Stimulated activated CD4-positive, alpha-beta T cell treated with anti-CD3 and anti-CD28 coated beads, Interleukin-4, amount 100 ng/mL, for 4 hours (primary cell): Measurements from ENCODE around the gene SMCHD1.

Experiments
- DNase-seq, 2 experiments: peaks; one replicate each; pipeline ENCODE4 v3.0.0-alpha.2; 2020

SMCHD1 gene

DNA sequence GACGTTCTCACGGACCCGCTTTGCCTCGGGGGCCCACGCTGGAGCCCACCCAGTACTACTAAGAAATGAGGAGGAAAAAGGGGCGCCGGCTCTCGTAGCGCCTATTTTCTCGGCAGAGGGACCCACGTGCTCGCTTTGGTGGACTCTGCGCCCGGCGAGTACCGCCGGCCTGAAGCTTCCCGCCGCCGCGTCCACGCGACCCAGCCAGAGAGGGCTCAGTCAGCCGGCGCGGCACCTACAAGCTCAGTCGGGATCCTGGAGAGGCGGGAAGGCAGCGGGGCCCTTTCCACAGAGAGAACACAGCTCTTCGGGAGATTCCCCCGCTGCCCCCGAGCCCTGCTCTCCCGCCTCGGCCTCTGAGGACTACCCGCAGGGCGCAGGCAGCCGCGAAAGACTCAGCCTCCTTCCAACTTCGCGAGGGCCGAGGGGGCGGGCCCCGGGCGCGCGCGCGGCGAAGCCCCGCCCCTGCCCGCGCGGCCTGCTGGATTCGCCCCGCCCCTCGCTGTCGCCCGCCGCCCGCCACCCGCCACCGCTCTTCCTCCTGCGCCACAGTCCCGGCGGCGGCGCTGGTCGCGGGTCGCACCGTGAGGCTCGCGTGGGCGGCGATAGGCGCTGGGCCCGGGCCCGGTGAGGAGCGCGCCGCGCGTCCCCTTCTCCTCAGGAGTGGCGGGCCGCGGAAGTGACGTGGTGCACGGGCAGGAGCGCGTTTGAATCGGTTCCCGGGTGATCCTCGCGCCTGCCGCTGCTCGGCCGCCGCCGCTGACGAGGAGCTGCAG lies at the start of gene SMCHD1:
SMCHD1 (plus strand) TSS at position 549 of the 776 bp plus-strand sequence. CDS start 350 bp downstream, outside the sequence.
- DNase-seq: peak; percentile 93 to 96

- DNase-seq: no peak
Observed at GRCh38 chr18:2606335-2606734, 49.2 kb upstream of the SMCHD1 start.

GRCh38 chr18:2609604-2610003 lies 45.9 kb upstream of the SMCHD1 start:
- no peak for DNase-seq

DNA sequence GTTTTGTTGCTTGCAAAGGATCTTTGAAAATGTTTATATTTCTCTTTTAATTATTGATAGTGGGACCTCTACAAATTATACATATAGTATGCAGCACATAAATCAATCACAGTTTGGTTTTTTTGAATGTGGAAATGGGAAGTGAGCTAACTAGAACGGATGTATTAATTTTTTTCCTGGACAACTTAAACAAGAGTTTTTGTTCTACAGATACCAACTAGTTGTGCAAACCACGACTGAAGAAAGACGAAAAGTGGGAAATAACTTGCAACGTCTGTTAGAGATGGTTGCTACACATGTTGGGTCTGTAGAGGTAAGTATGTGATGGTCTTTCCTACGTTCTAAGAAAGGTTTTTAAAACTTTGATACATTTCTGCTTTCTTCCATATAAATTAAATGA lies 45.0 kb upstream of the SMCHD1 start:
- DNase-seq: no peak

DNA sequence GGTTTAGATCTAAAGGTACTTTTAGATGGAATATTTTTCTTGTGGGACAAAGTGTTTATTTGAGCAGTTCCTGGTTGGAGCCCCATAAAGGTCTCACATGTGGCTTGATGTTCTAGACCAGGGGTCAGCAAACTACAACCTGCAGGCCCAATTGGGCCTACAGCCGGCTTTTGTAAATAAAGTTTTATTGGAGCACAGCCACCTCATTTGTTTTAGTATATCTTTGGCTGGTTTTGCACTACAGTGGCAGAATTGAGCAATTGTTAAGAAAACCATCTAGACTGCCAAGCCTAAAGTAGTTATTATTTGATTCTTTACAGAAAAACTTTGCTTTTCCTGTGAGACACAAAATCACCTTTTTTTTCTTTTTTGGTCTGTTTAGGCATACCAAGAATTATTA lies 42.5 kb upstream of the SMCHD1 start:
- no peak for DNase-seq

DNA sequence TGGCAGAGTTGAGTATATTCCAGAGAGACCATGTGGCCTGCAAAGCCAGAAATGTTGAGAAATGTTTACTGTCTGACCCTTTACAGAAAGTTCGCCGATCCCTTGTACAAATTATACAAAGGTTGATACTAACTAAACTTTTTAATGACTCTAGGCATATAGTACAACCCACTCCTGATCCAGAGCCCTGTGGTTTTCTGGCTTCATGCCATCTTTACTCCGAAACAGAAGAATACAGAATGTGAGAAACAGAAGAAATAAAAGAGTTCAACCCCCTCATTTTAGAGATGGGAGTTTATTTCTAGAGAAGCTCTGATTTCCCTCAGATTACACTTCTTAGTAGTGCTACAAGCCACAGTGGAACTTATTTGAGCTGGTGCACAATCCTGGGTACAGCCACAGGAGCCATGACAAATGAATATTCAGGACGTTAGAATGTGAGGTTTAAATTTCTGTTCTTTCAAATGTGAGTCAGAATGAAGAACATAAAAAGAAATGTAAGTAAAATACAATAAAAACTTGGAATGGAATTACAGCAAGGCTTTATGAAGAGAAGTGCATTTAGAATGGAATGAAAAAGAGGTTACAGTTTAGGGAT lies 38.0 kb upstream of the SMCHD1 start:
- no peak for DNase-seq

- DNase-seq: no peak
Observed at GRCh38 chr18:2618009-2618408, 37.5 kb upstream of the SMCHD1 start.

GRCh38 chr18:2625217-2625616 lies 30.3 kb upstream of the SMCHD1 start:
- DNase-seq: no peak

GRCh38 chr18:2627821-2628276 lies 27.7 kb upstream of the SMCHD1 start:
- DNase-seq: peak in 1 of 2 experiments; percentile 36

DNA sequence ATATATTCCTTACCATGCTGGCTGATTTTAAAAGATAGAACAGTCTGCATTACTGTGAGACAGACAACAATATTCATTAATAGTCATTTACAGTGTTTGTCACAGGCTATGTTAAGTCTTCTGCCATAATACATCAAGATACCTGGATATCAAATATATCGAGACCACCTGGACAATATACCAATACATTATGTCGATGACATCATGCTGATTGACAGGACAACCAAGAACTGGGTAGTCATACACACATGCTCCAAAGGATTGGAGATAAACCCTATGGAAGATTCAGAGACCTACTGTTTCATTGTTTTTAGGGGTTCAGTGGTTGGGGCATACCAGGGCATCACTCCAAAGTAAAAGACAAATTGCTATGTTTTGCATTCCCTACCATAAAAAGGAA lies 26.5 kb upstream of the SMCHD1 start:
- DNase-seq: no peak

DNA sequence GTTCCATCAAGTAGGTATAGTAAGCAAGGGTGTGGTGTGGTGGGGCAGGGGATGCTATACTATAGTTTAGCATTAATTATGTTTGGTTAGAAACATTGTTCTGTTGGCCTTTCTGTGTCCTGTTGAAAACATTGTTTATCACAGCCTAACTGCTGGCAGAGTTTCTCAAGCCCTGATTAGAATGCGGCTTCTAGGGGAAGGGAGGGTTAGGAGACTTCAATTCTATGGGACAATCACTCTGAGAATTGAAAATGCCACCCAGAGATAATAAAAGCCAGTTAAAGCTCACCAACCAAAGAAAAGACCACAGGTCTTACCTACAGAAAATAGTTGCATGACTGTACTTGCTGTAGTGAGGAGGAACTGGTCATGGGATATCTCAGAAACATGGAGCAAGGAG lies 19.9 kb upstream of the SMCHD1 start:
- no peak for DNase-seq

- no peak for DNase-seq
Observed at GRCh38 chr18:2636126-2636631, 19.3 kb upstream of the SMCHD1 start.

DNA sequence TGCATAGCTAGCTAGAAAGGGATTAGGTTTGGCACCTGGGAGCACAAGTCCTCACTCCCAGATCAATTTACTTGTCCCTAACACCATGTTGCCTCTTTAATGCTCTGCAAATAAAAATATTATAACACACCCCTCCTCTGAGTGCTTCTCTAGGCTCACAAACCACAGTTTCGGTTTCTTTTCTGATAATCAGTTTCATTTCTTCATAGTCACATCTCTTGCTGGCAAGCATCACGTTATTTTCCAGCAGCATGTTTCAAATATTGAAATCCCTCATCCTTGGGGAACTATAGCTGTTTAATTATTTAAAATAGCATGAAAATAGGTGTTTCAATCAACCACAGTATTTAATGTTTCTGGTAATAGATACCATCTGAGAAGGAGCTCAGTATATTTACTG lies 13.9 kb upstream of the SMCHD1 start:
- DNase-seq: no peak

DNA sequence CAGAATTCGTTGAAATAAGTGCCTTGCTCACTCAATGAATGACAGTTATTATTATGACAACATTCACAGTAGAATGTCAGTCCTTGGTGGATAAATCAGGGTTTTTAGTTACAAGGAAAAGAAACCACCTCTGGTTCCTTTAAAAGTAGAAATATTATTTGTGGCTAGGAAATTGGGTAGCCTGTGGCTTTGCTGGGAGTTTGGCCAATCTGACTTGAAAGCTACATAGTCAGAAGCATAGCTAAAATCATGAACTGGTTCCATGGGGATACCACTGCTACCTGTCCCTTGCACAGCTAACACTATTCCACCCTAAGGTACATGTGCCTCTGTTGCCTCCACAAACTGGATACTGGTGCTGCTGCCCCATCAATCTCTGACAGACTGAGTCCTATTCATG lies 12.8 kb upstream of the SMCHD1 start:
- DNase-seq: no peak

DNA sequence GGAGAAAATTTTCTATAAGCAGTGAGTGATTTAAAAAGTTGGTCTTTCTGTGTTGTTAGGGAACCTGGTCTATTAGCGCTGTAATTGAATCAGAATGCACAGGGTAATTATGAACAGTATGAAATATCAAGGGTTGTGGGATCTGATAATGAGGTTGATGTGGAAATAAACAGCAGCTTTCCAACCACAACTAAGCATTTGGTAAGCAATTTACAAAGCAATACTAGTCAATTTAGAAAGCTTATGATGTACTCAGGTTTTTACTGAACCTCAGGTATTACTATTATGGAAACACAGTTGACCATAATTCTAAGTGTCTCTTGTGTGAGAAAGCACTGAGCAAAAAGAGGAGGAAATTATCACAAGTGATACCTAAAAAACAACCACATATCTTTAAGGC lies 11.0 kb upstream of the SMCHD1 start:
- DNase-seq: no peak

- DNase-seq: no peak
Observed at GRCh38 chr18:2651981-2652380, 3.5 kb upstream of the SMCHD1 start.

DNA sequence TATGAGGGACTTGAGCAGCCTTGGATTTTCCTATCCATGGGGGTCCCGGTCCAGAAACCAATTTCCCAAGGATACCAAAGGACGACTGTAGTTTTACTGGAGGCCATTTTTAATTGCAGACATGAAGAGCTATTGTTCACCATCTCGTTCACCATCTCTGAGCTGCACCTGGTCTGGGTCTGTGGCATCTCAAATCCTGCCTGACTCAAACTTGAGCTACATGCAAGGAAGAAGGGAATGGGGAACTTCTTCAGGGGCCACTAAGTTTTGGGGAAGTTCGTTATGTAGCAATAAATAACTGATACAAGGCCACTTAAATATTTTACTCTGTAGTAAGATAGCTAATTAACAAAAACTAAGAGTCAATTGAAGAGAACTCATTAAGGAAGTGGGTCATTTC lies 2.1 kb upstream of the SMCHD1 start:
- DNase-seq: no peak

GRCh38 chr18:2654169-2654927 lies 1.2 kb upstream of the SMCHD1 start:
- DNase-seq: no peak

DNA sequence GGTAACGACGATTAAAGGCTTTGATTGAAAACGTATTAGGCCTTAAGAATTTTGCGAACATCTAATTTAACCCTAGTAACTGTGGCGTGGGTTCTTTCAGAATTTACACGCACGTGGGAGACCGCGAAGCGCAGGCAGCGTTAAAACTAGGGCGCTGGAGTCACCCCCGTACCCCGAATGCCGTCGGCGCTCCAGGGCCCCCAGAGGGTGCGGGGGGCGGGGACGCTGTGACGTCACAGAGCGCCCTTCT lies 673 bp upstream of the SMCHD1 start:
- peak; percentile 75 to 80 for DNase-seq

DNA sequence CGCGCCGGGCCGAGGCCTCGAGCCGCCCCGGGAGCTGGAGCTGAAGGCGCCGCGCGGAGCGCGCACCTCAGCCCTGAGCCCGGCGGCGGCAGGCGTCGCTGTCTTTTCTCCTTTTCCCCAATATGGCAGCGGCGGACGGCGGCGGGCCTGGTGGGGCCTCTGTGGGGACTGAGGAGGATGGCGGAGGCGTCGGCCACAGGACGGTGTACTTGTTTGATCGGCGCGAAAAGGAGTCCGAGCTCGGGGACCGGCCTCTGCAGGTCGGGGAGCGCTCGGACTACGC lies 369 bp downstream of the SMCHD1 start:
- no peak for DNase-seq

GRCh38 chr18:2656237-2656980 lies 883 bp downstream of the SMCHD1 start:
- peak; percentile 32 to 45 for DNase-seq

GRCh38 chr18:2656981-2657512 lies 1.5 kb downstream of the SMCHD1 start:
- DNase-seq: no peak

GRCh38 chr18:2657788-2658458 lies 2.4 kb downstream of the SMCHD1 start:
- no peak for DNase-seq
